ENCODE measurements around the gene EVC2.

DNA sequence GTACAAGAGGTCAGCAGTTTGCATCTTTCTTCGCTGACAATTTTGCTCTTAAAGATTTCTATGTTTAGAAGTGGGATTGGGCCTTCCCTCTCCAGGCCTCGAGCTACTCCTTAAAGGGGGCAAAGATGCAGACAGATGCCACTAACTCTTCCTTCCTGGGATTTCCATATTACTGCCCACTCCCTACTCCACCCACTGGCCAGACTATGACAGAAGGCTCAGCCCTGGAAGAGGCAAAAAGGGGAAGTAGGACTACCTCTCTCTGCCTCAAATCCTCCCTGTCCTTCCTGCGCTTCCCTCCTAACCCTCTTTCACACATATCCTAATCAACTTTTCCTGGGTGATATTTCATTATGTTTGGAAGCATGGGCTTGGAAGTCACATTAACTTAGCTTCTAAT is 58.3 kb downstream of the EVC2 start:
- TF ChIP-seq, protein P1, sequence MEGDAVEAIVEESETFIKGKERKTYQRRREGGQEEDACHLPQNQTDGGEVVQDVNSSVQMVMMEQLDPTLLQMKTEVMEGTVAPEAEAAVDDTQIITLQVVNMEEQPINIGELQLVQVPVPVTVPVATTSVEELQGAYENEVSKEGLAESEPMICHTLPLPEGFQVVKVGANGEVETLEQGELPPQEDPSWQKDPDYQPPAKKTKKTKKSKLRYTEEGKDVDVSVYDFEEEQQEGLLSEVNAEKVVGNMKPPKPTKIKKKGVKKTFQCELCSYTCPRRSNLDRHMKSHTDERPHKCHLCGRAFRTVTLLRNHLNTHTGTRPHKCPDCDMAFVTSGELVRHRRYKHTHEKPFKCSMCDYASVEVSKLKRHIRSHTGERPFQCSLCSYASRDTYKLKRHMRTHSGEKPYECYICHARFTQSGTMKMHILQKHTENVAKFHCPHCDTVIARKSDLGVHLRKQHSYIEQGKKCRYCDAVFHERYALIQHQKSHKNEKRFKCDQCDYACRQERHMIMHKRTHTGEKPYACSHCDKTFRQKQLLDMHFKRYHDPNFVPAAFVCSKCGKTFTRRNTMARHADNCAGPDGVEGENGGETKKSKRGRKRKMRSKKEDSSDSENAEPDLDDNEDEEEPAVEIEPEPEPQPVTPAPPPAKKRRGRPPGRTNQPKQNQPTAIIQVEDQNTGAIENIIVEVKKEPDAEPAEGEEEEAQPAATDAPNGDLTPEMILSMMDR (IDR thresholded peaks at IDR 0.05; ENCODE audit: insufficient read depth, low read length) = no peak
- no peak for TF ChIP-seq GABPA (IDR thresholded peaks at IDR 0.05; ENCODE audit: low read depth)
- TF ChIP-seq, protein P2, sequence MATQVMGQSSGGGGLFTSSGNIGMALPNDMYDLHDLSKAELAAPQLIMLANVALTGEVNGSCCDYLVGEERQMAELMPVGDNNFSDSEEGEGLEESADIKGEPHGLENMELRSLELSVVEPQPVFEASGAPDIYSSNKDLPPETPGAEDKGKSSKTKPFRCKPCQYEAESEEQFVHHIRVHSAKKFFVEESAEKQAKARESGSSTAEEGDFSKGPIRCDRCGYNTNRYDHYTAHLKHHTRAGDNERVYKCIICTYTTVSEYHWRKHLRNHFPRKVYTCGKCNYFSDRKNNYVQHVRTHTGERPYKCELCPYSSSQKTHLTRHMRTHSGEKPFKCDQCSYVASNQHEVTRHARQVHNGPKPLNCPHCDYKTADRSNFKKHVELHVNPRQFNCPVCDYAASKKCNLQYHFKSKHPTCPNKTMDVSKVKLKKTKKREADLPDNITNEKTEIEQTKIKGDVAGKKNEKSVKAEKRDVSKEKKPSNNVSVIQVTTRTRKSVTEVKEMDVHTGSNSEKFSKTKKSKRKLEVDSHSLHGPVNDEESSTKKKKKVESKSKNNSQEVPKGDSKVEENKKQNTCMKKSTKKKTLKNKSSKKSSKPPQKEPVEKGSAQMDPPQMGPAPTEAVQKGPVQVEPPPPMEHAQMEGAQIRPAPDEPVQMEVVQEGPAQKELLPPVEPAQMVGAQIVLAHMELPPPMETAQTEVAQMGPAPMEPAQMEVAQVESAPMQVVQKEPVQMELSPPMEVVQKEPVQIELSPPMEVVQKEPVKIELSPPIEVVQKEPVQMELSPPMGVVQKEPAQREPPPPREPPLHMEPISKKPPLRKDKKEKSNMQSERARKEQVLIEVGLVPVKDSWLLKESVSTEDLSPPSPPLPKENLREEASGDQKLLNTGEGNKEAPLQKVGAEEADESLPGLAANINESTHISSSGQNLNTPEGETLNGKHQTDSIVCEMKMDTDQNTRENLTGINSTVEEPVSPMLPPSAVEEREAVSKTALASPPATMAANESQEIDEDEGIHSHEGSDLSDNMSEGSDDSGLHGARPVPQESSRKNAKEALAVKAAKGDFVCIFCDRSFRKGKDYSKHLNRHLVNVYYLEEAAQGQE (IDR thresholded peaks at IDR 0.05; ENCODE audit: insufficient replicate concordance, low read depth) = no peak

Data from HL-60 (cell line).